Ishikawa (cell line): ENCODE data around the gene NR5A1.

Experiments
- CEBPB ChIP-seq: IDR thresholded peaks from 2 replicates; pipeline ENCODE4 v1.6.1; 2012
- CREB1 ChIP-seq: IDR thresholded peaks from 2 replicates; pipeline ENCODE4 v1.6.1; 2012; ENCODE audit warnings: low read depth
- EGR1 ChIP-seq: IDR thresholded peaks from 2 replicates; pipeline ENCODE4 v1.6.1; 2012
- EP300 ChIP-seq: IDR thresholded peaks from 2 replicates; pipeline ENCODE4 v1.6.1; 2012; ENCODE audit warnings: borderline replicate concordance
- FOXM1 ChIP-seq: IDR thresholded peaks from 2 replicates; pipeline ENCODE4 v1.6.1; 2012; ENCODE audit warnings: low read depth, borderline replicate concordance
- NFIC ChIP-seq: IDR thresholded peaks from 2 replicates; pipeline ENCODE4 v1.6.1; 2012
- RAD21 ChIP-seq: IDR thresholded peaks from 2 replicates; pipeline ENCODE4 v1.6.1; 2012; ENCODE audit warnings: low read depth
- TAF1 ChIP-seq: IDR thresholded peaks from 2 replicates; pipeline ENCODE4 v1.6.1; 2012; ENCODE audit warnings: low read depth, mild to moderate bottlenecking
- TCF12 ChIP-seq: IDR thresholded peaks from 2 replicates; pipeline ENCODE4 v1.6.1; 2012; ENCODE audit warnings: low read depth
- TEAD4 ChIP-seq: IDR thresholded peaks from 2 replicates; pipeline ENCODE4 v1.6.1; 2012
- USF1 ChIP-seq: IDR thresholded peaks from 2 replicates; pipeline ENCODE4 v1.6.1; 2012
- YY1 ChIP-seq: IDR thresholded peaks from 2 replicates; pipeline ENCODE4 v1.6.1; 2012; ENCODE audit warnings: low read depth
- ZBTB7A ChIP-seq: IDR thresholded peaks from 2 replicates; pipeline ENCODE4 v1.6.1; 2012; ENCODE audit warnings: low read depth
- TF ChIP-seq, protein P1 (sequence below): IDR thresholded peaks from 2 replicates; pipeline ENCODE4 v1.6.1; 2012
- TF ChIP-seq, protein P2 (sequence below): IDR thresholded peaks from 2 replicates; pipeline ENCODE4 v1.6.1; 2012; ENCODE audit warnings: low read depth, mild to moderate bottlenecking

Gene NR5A1

DNA sequence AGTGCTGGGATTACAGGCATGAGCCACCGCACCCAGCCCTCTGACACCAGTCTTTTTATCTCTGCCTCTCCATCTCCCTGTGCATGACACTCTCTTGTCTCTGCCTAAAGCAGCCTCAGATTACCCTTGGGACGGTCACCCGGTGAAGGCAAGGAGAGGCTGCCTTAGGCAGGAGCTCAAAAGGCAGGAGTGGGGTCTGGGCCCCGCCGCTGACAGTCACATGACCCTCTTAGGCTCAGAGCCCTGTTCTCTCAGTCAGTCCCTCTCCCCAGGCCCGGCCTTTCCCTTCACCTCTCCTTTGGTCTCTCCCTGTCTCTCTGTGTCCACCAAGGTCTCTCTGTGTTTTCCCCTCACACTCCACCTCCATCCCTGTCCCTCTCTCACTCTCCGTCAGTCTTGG lies 34.4 kb downstream of the NR5A1 start:
- TF ChIP-seq FOXM1 (no peak), NFIC (no peak), TEAD4 (no peak), TCF12 (no peak), USF1 (no peak), ZBTB7A (no peak), EGR1 (no peak), TAF1 (no peak), CEBPB (no peak), EP300 (no peak), CREB1 (no peak), YY1 (no peak), RAD21 (no peak)
- TF ChIP-seq, protein P1, sequence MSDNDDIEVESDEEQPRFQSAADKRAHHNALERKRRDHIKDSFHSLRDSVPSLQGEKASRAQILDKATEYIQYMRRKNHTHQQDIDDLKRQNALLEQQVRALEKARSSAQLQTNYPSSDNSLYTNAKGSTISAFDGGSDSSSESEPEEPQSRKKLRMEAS, result no peak
- TF ChIP-seq, protein P2, sequence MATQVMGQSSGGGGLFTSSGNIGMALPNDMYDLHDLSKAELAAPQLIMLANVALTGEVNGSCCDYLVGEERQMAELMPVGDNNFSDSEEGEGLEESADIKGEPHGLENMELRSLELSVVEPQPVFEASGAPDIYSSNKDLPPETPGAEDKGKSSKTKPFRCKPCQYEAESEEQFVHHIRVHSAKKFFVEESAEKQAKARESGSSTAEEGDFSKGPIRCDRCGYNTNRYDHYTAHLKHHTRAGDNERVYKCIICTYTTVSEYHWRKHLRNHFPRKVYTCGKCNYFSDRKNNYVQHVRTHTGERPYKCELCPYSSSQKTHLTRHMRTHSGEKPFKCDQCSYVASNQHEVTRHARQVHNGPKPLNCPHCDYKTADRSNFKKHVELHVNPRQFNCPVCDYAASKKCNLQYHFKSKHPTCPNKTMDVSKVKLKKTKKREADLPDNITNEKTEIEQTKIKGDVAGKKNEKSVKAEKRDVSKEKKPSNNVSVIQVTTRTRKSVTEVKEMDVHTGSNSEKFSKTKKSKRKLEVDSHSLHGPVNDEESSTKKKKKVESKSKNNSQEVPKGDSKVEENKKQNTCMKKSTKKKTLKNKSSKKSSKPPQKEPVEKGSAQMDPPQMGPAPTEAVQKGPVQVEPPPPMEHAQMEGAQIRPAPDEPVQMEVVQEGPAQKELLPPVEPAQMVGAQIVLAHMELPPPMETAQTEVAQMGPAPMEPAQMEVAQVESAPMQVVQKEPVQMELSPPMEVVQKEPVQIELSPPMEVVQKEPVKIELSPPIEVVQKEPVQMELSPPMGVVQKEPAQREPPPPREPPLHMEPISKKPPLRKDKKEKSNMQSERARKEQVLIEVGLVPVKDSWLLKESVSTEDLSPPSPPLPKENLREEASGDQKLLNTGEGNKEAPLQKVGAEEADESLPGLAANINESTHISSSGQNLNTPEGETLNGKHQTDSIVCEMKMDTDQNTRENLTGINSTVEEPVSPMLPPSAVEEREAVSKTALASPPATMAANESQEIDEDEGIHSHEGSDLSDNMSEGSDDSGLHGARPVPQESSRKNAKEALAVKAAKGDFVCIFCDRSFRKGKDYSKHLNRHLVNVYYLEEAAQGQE, result no peak

DNA sequence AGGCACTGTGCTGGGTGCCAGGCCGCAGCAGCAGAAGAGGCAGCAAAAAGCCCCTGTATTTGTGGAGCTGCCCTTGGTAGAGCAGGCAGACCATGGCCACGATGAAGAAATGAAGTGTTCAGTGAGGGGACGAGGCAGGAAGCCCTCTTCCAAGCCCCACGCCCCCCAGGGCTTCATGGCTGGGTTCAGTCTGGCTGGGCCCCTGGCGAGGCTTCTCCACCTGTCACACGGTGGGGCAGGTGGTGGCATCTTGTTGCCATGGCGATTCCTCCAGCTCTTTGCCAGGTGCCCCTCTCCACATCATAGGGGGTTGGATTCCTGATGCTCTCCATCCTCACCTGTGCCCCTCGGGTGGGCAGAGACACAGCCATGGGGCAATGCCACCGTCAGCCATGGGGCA lies 35.4 kb downstream of the NR5A1 start:
- TF ChIP-seq EP300 (no peak), TAF1 (no peak), USF1 (no peak), ZBTB7A (no peak), EGR1 (no peak), FOXM1 (no peak), CREB1 (no peak), RAD21 (no peak), YY1 (no peak), NFIC (no peak), CEBPB (no peak), TCF12 (no peak), TEAD4 (no peak)
- TF ChIP-seq, protein P2, result no peak
- TF ChIP-seq, protein P1, result no peak

DNA sequence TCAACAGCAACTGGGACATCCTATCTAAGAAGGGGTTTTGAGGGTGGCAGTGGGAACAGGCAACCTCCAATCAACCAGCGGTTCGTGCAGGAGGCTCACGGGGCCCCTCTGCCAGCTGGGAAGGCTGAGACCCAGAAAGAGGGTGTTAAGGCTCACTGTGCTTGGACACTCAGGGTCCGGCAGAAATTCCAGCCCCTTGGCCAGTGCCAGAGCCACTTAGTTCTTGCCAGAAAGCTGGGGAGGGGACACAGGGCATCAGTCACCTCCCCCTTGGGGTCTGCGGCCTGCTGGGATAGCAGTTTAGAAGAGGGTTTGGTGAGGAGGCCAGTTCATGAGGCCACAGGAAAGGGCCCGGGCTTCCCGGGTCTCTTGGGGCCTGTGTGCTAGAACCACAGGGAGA lies 36.5 kb downstream of the NR5A1 start:
- TF ChIP-seq CREB1, result no peak
- TF ChIP-seq ZBTB7A, result no peak
- no peak for TF ChIP-seq RAD21
- TF ChIP-seq YY1, result no peak
- TF ChIP-seq EGR1, result no peak
- no peak for TF ChIP-seq NFIC
- TF ChIP-seq FOXM1, result no peak
- no peak for TF ChIP-seq CEBPB
- no peak for TF ChIP-seq TCF12
- no peak for TF ChIP-seq EP300
- TF ChIP-seq TAF1, result no peak
- TF ChIP-seq, protein P1, result no peak
- TF ChIP-seq, protein P2, result no peak
- no peak for TF ChIP-seq USF1

- TF ChIP-seq, protein P1, result no peak
- TF ChIP-seq EP300, result no peak
- TF ChIP-seq USF1, result no peak
- no peak for TF ChIP-seq NFIC
- no peak for TF ChIP-seq TCF12
- no peak for TF ChIP-seq YY1
- TF ChIP-seq TEAD4, result no peak
- no peak for TF ChIP-seq ZBTB7A
- TF ChIP-seq, protein P2, result no peak
- TF ChIP-seq TAF1, result no peak
These were observed 36.9 kb downstream of the NR5A1 start for GRCh38 chr9:124470306-124470705.
